ENCODE measurements around the gene C2CD4D. TPM values are rescaled to one million over a fixed set of nuclear protein-coding genes. Genes with fewer than 3 reads are reported as not detected.
A peak's percentile ranks its signal among the peaks of the same experiment; 100 is the strongest.

Gene C2CD4D
- total and polyA plus RNA-seq, 2 of the 13 experiments (the other 11 are each of a cell fraction or from before 2014, with no cell fraction given), result not detected

GRCh38 chr1:151790940-151791651 is 48.5 kb downstream of the C2CD4D start (continued):
- TF ChIP-seq HNF1A (IDR thresholded peaks at IDR 0.05; ENCODE audit: low read depth), result no peak
- no peak for TF ChIP-seq HNF1A (CRISPR knock-in tag; IDR thresholded peaks at IDR 0.05; ENCODE audit: borderline replicate concordance)
- peak; percentile 11; the same call in 1 of the 2 replicates for TF ChIP-seq ETV5 (CRISPR knock-in tag; IDR thresholded peaks at IDR 0.05; ENCODE audit: borderline replicate concordance)
- no peak for TF ChIP-seq SNAI1 (CRISPR knock-in tag; IDR thresholded peaks at IDR 0.05; ENCODE audit: borderline replicate concordance)
- peak; percentile 26 for TF ChIP-seq ZNF777 (CRISPR knock-in tag; IDR thresholded peaks at IDR 0.05)
- TF ChIP-seq ZNF703 (CRISPR knock-in tag; IDR thresholded peaks at IDR 0.05; ENCODE audit: borderline replicate concordance), result no peak
- TF ChIP-seq EHMT2 (IDR thresholded peaks at IDR 0.05; ENCODE audit: borderline replicate concordance, low read depth, low read length), result no peak
- no peak for TF ChIP-seq ZNF446 (CRISPR knock-in tag; IDR thresholded peaks at IDR 0.05)
- no peak for TF ChIP-seq ZNF292 (CRISPR knock-in tag; IDR thresholded peaks at IDR 0.05; ENCODE audit: borderline replicate concordance, low read depth)
- no peak for TF ChIP-seq FOXA1 (IDR thresholded peaks at IDR 0.05)
- no peak for TF ChIP-seq FOXA1 (CRISPR knock-in tag; IDR thresholded peaks at IDR 0.05)
- no peak for TF ChIP-seq ZNF17 (CRISPR knock-in tag; IDR thresholded peaks at IDR 0.05)
- TF ChIP-seq SYNCRIP (IDR thresholded peaks at IDR 0.05; ENCODE audit: insufficient read depth, low read depth, low read length), result no peak
- TF ChIP-seq ZBTB20 (CRISPR knock-in tag; IDR thresholded peaks at IDR 0.05; ENCODE audit: borderline replicate concordance, low read depth), result no peak
- TF ChIP-seq ZFP1 (CRISPR knock-in tag; IDR thresholded peaks at IDR 0.05), result no peak
- no peak for TF ChIP-seq ZNF235 (CRISPR knock-in tag; IDR thresholded peaks at IDR 0.05; ENCODE audit: borderline replicate concordance)
- no peak for TF ChIP-seq AFF4 (CRISPR knock-in tag; IDR thresholded peaks at IDR 0.05)
- TF ChIP-seq RARA (CRISPR knock-in tag; IDR thresholded peaks at IDR 0.05), result no peak
- no peak for TF ChIP-seq ZNF557 (CRISPR knock-in tag; IDR thresholded peaks at IDR 0.05)
- no peak for TF ChIP-seq SETDB1 (CRISPR knock-in tag; IDR thresholded peaks at IDR 0.05; ENCODE audit: borderline replicate concordance)
- TF ChIP-seq ZNF768 (CRISPR knock-in tag; IDR thresholded peaks at IDR 0.05), result no peak
- TF ChIP-seq IRX3 (CRISPR knock-in tag; IDR thresholded peaks at IDR 0.05; ENCODE audit: borderline replicate concordance, low read depth), result no peak
- no peak for TF ChIP-seq ATF7 (IDR thresholded peaks at IDR 0.05)
- no peak for TF ChIP-seq ATF7 (CRISPR knock-in tag; IDR thresholded peaks at IDR 0.05)
- no peak for TF ChIP-seq TOE1 (CRISPR knock-in tag; IDR thresholded peaks at IDR 0.05)
- TF ChIP-seq IKZF1 (IDR thresholded peaks at IDR 0.05), result no peak

Measured in HepG2 (cell line).